HG03442 (cell line): Measurements from ENCODE around the gene PYCR2.

ENCODE experiments used
- ATAC-seq: cut with Tn5 transposase; IDR thresholded peaks from one replicate; pipeline ENCODE4 v1.9.1; 2021; ENCODE audit warnings: mild to moderate bottlenecking, moderate library complexity; ENCODE audit not compliant: unreplicated experiment

Gene PYCR2

DNA sequence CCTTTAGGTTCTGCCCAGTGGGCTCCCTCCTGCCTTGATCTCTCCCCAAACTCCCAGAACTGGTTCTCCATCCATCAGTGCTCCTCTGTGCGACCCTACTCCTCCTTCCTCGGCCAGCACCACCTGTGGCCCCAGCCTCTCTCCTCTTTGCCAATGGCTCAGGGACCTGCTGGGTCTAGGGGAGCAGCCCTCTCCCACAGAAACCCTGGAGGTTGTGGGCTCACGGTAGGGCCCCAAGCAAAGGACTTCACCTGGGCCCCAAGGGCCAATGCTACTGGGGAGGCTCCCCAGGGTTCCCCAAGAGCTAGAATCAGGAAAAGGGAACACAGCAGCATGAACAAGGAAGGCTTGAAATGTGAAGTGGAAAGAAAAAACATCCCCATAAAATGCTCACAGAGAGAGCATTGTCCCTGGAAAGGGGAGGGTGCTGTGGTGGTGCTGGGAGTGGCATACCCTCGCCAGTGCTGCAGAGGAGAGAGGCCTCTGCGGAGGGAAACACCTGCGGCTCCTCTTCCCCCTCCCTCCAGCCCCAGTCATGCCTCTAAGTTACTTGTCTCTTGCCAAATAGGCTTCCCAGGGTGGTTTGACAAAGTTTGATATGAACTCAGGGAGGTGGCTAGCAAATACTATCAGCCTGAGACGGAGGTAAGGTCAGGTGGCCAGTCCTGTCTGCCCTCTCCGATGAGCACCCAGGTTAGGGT lies 44.4 kb downstream of the PYCR2 start:
- ATAC-seq: no peak

DNA sequence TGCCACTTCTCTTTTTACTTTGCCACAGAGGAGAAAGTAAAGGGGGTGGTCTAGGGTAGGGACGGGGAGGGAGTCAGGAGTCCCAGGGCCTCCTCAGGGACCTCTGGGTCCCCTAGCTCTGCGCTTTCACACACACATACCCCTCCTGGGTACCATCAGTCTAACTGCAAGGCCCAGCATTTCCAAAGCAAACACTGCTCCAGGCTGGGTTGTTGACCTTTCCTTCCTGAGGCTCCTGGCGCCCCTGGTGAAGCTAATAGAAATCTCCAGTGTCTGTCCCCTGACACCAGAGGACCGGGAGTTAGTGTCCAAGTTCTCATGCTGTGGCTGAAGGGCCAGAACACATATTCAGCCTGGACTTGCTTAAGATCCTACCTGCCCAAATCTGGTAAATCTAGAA lies 45.8 kb downstream of the PYCR2 start:
- no peak for ATAC-seq

DNA sequence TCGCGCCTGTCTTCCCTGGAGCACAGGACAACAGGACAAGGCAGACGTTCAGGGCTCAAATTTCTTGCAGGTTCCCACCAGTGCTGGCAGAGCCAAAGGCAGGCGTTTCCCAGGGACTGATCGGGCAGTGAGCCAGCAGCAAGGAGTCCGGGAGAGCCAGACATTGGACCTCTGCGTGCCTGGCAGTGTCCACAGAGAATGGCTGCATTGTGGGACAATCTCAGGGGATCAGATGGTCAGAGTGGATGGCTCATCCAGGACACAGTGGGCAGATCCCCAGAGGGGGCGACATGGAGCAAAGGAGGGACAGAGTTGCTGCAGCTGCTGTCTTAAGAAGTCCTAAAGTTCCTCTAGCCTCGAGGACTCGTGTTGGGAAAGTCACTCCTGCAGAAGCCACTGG lies 46.5 kb downstream of the PYCR2 start:
- ATAC-seq: no peak

DNA sequence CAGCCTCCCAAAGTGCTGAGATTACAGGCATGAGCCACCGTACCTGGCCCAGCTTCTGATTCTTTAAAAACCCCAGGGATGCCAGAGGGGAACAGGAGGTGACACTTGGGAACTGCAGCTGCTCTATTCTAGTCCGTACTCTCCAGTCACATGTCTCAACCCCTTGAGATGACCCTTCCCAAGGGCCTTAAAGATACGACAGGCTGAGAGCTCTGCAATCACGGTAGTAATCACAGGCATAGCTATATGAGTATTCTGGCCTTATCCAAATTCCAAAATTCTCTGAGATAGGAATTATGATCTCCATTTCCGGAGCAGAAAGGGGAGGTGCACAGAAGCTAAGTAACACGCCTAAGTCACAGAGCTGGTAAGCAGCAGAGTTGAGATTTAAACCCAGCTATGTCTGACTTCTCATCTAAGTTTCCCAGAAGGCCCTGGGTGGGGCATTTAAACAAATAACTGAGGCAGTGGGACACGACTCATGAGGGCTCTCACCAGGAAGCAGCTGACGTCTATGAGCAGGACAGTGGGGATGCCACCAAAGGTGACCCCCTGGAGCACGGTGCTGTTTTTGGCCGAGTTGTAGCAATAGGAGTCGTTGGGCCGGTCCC lies 47.0 kb downstream of the PYCR2 start:
- ATAC-seq: no peak

DNA sequence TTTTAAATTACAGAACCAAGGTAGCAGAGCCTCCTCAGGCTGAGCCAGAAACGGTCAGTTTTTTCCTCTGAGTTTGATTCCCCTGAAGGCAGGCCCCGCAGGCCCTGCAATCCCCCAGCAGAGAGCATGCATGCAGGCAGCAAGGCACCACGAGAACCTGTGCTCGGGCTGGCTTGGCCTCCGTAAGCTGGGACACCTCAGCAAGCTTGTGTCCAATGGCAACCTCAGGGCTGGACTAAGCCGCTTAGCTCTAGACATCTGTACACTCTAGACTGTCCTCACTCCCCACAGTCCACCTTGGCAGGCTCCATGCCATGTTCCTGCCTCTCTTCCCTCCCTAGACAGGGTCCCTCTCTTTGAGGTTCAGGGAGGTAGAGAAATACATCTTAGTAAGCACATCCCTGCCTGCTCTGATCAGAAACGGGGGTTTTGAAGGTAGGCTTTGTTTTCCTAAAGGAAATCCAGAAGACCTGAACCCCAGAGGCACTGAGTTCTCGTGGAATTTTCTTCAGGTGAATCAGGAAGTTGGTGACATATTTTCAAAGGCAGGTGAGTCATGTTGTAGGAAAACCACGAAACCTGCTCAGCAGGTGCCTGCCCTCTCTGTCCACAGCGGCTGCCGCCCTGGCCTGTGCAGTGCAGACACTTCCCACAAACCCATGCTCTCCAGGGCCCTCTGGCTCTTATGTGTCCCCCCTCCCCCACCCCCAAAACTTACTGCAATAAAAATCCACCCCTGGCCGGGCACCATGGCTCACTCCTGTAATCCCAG lies 48.8 kb downstream of the PYCR2 start:
- no peak for ATAC-seq

DNA sequence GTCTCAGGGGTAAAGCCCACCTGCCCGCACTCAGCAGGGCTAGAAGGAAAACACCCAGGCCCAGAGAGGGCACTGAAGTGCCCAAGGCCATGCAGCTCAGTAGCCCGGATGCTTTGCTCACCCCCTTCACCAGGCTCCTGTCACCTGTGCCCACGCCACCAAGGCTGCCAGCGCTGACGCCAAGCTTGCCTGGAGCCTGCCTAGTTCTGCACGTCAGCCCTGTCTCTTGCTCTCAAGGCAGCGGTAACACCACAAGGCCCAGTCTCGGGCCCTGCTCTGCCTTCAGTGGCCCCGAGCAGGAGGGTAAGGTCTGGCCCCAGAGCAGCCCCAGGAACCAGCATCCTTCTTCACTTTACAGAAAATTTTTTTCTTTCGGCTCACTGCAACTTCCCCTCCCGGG lies 49.6 kb downstream of the PYCR2 start:
- ATAC-seq: no peak

DNA sequence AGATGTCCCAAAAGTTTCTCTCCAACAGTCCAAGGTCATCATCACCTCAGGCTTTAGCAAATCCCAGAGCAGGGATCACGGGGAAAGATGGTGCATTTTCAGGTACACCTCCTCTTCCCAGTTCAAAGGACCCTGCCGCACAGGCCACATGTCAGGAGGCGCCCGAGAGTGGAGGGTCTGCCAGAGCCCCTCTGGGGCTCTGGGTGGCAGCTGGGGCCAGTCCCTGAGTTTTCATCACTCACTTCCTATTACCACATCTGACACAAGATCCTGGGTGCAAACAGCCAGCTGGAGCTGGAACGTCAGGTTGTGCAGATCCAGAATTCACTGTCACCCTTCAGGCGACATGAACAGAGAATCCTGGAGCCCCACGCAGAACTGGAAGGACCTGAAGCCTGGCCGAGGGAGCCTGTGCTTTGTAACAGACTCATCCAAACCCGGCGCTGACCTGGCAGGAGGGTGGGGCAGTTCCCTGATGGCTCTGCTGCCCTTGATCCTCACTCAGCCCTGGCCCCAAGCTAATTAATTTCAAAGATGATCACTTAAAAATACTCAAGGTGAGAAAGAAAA lies 50.7 kb downstream of the PYCR2 start:
- no peak for ATAC-seq

DNA sequence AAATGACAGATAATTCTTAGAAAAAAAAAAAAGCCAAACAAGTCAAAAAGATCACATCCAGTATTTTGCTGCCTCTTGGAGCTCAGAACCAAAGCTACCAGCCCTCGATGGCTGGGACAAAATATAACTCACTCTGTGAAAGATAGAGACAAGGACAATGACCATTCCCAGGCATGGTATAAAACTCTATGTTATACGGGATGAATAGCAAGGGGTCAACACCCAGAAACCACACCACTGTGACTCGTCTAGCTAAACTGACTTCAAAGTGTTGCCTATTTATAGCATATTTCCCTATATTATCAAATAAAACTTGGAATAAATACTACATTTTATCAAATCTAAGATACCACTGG lies 52.0 kb downstream of the PYCR2 start:
- no peak for ATAC-seq

DNA sequence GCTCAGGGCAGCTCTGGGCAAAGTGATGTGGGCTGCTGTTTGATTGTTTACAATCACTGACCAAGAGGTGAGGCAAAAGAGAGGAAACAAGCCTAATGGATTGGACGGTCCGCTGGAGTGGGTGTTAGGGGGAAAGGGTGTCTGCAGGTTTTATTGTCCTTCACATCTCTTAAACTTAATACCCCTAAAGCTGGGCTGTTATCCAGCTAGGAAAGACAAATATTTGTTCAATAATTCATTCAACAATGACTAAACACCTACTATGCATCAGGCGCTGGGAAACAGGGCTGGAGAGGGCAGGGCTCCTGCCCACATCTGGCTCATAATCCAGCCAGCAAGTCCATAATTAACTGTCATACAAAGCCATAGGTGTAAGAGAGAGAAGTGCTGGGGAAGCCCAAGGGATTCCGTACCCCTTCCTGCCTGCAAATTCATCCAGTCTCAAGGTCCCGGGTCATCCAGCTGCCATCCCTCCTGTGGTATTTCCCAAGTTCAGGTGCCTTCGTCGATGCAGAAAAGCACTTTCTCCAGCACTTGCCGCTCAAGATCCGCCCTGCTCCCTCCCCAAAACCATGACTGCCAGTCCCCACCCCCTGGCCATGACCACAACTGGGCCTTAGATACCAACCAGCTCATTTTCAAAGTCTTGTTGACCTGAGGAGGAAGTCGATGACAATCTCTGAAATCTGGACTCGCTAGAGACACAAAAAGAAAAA lies 52.5 kb downstream of the PYCR2 start:
- no peak for ATAC-seq

DNA sequence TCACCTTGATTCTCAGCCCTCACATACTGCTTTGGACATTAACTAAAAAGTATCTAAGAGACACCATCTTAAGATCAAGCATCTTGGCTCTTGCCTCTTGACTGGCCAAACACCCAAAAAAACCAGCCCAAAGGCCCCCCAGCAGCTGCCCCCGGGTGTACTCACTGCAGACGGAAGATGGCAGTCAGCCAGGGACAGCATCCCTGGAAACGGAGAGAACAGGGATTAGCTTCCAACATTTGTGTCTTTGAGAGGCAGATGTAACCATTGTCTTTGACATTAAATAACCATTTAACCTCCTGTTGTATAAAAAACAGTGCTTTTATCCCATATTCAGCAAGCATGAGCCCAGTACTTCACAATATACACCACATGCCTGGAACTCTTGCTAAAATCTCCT lies 53.1 kb downstream of the PYCR2 start:
- no peak for ATAC-seq
